CD4-positive, alpha-beta T cell (primary cell): ENCODE data around the gene EPB41L4B. TPM values are rescaled to one million over a fixed set of nuclear protein-coding genes. Genes with fewer than 3 reads are reported as not detected.

Experiments
- ATAC-seq: fragments of 200-7000 bp; cut with Tn5 transposase; one replicate; pipeline ENCODE4 v1.10.0; 2022; ENCODE audit warnings: mild to moderate bottlenecking; ENCODE audit not compliant: poor library complexity
- CTCF ChIA-PET: fragments of 350-600 bp; sonication (Branson Sonifier 250); formaldehyde crosslinking; loops from one replicate; lab custom pipeline; 2021; ENCODE audit warnings: antibody characterized with exemption, inconsistent platforms; lab: Charles Lee
- POLR2A ChIA-PET: fragments of 350-600 bp; sonication (Branson Sonifier 250); formaldehyde crosslinking; loops from one replicate; lab custom pipeline; 2021; ENCODE audit warnings: antibody characterized with exemption, inconsistent platforms; lab: Charles Lee
- DNase-seq, 14 experiments: peaks; one replicate each; pipeline ENCODE4 v3.0.0-alpha.2; 2013 to 2020; ENCODE audit warnings: mixed read lengths in 2 of 14
- H3K27ac ChIP-seq, 2 donors: one replicate each; pipeline versions ENCODE4 v1.5.1 to v1.7.0; 2013; ENCODE audit warnings: low read length in 2 of 2, low read depth in 1 of 2, mild to moderate bottlenecking in 1 of 2
- H3K27me3 ChIP-seq, 2 experiments: 1 replicate in 1 of 2; 2 replicates in 1 of 2; pipeline versions ENCODE4 v1.6.1 to v1.7.0; 2013; ENCODE audit warnings: low read length in 2 of 2, control low read depth in 1 of 2, mild to moderate bottlenecking in 1 of 2, moderate library complexity in 1 of 2; ENCODE audit not compliant: insufficient read depth in 2 of 2, control insufficient read depth in 1 of 2
- H3K36me3 ChIP-seq: one replicate; pipeline ENCODE4 v1.6.1; 2013; ENCODE audit warnings: low read length, control low read depth; ENCODE audit not compliant: insufficient read depth
- H3K4me1 ChIP-seq: one replicate; pipeline ENCODE4 v1.6.1; 2013; ENCODE audit warnings: low read length, control low read depth; ENCODE audit not compliant: insufficient read depth
- H3K4me3 ChIP-seq: one replicate; pipeline ENCODE4 v1.5.1; 2013; ENCODE audit warnings: mild to moderate bottlenecking, low read length, moderate library complexity
- H3K9me3 ChIP-seq, 2 experiments: 1 replicate in 1 of 2; 2 replicates in 1 of 2; pipeline versions ENCODE4 v1.6.1 to v1.7.0; 2013; ENCODE audit warnings: low read length in 2 of 2, mild to moderate bottlenecking in 2 of 2, control low read depth in 1 of 2, moderate library complexity in 1 of 2; ENCODE audit not compliant: control insufficient read depth in 1 of 2, insufficient read depth in 1 of 2
- H3K27ac Mint-ChIP-seq: one replicate; pipeline ENCODE4 v1.8.0; 2020; ENCODE audit warnings: mixed read lengths
- H3K27me3 Mint-ChIP-seq: one replicate; pipeline ENCODE4 v1.8.0; 2021; ENCODE audit warnings: mixed read lengths
- H3K36me3 Mint-ChIP-seq: one replicate; pipeline ENCODE4 v1.8.0; 2021; ENCODE audit warnings: low read depth, mixed read lengths
- H3K4me1 Mint-ChIP-seq: one replicate; pipeline ENCODE4 v1.8.0; 2021; ENCODE audit warnings: low read depth, mixed read lengths
- H3K4me3 Mint-ChIP-seq: one replicate; pipeline ENCODE4 v1.8.0; 2020; ENCODE audit warnings: mild to moderate bottlenecking, mixed read lengths
- H3K9me3 Mint-ChIP-seq: one replicate; pipeline ENCODE4 v1.8.0; 2020; ENCODE audit warnings: mixed read lengths
- CTCF ChIP-seq: fragments of 200-600 bp; IDR thresholded peaks from one replicate; pipeline ENCODE4 v1.8.0; 2022; ENCODE audit warnings: antibody characterized with exemption, mild to moderate bottlenecking
- intact Hi-C, 2 experiments: fragments of 100-400 bp; cut with DNase I in 1 of 2; cut with micrococcal nuclease in 1 of 2; formaldehyde crosslinking; loops; one replicate each; pipeline versions ENCODE4 v1.15.1 to v1.9.0; 2023 to 2025; cut with DNase I, micrococcal nuclease
- total RNA-seq, 174 experiments: library from RNA in 2 of 174; stranded (reverse) in 2 of 174; gene quantifications; one replicate each; pipeline ENCODE4 v1.2.3 and lab custom pipeline; 2021 to 2026

The EPB41L4B gene
- total RNA-seq, 2 experiments from 2014 or later: not detected

DNA sequence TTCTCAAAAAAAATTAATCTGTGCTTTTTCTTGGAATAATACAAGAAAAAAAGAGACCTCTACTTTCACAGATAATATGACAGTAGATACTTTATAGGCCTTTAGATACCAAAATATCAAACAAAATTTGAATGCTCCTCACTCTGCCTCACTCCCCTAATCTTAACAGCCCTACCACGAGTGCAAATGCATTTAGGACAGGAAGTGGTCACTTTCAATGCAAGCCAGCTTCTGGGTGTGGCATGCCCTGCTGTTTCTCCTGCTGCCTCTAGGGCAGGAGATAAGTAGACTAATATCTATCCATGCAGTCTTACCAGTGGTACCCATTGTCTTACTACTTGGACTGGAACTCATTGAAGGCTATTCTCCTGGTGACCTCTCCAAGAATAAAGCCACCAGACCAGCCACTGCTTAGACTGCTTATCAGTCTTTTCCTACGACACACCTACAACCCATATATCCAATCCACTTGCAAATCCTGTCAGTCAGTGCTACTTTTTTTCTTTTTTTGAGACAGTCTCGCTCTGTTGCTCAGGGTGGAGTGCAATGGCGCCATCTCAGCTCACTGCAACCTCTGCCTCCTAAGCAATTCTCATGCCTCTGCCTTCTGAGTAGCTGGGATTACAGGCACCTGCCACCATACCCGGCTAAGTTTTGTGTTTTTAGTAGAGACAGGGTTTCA, 176.8 kb downstream of the EPB41L4B start:
- ATAC-seq (no peak), DNase-seq (peak in 2 of 14 experiments; percentile 9 to 16)
- Histone ChIP-seq H3K4me3 (no peak overlapping the region), H3K9me3 (no peaks in the 10 kb centered on the region), H3K36me3 (no peaks in the 10 kb centered on the region), H3K4me1 (peaks cover 5% of the 10 kb centered on the region), H3K27me3 (no peaks in the 10 kb centered on the region), H3K27ac (no peak overlapping the region)
- CTCF ChIA-PET: no interaction called here
- Mint-ChIP-seq H3K27ac (no peak overlapping the region), H3K9me3 (no peaks in the 10 kb centered on the region), H3K27me3 (peaks cover 6% of the 10 kb centered on the region), H3K4me1 (peaks cover 5% of the 10 kb centered on the region), H3K4me3 (no peak overlapping the region), H3K36me3 (no peaks in the 10 kb centered on the region)
- TF ChIP-seq CTCF: no peak
- POLR2A ChIA-PET: no interaction called here
- intact Hi-C loops: no loop called here

- Mint-ChIP-seq H3K27ac (no peak overlapping the region), H3K9me3 (no peaks in the 10 kb centered on the region), H3K27me3 (peaks cover 2% of the 10 kb centered on the region), H3K36me3 (no peaks in the 10 kb centered on the region), H3K4me1 (peaks cover 5% of the 10 kb centered on the region), H3K4me3 (no peak overlapping the region)
- H3K27ac ChIP-seq: no peak overlapping the region
- POLR2A ChIA-PET: interaction anchor here (0.6 kb wide), 1 partner anchor 117 kb away, joined by 3 read pairs; no protein-coding TSS in a partner anchor
- H3K27me3 ChIP-seq: no peaks in the 10 kb centered on the region
- ATAC-seq: no peak
- no peak for TF ChIP-seq CTCF
- intact Hi-C loops: no loop called here
- H3K4me1 ChIP-seq: peaks cover 5% of the 10 kb centered on the region
- no peak for DNase-seq
- H3K9me3 ChIP-seq: no peaks in the 10 kb centered on the region
- CTCF ChIA-PET: no interaction called here
- no peaks in the 10 kb centered on the region for H3K36me3 ChIP-seq
- H3K4me3 ChIP-seq: no peak overlapping the region
Measured at GRCh38 chr9:109141375-109141774, 179.5 kb downstream of the EPB41L4B start.

GRCh38 chr9:109139851-109140250, 181.0 kb downstream of the EPB41L4B start:
- ChIA-PET CTCF (no interaction called here), POLR2A (interaction anchor here (0.6 kb wide), 1 partner anchor 179 kb away, joined by 4 read pairs; no protein-coding TSS in a partner anchor)
- no peak overlapping the region for H3K27ac Mint-ChIP-seq
- Histone ChIP-seq H3K9me3 (no peaks in the 10 kb centered on the region), H3K27ac (no peak overlapping the region), H3K36me3 (no peaks in the 10 kb centered on the region), H3K4me1 (peaks cover 5% of the 10 kb centered on the region), H3K27me3 (no peaks in the 10 kb centered on the region), H3K4me3 (no peak overlapping the region)
- peaks cover 5% of the 10 kb centered on the region for H3K4me1 Mint-ChIP-seq
- intact Hi-C loops: no loop called here
- no peaks in the 10 kb centered on the region for H3K27me3 Mint-ChIP-seq
- no peaks in the 10 kb centered on the region for H3K36me3 Mint-ChIP-seq
- no peaks in the 10 kb centered on the region for H3K9me3 Mint-ChIP-seq
- no peak overlapping the region for H3K4me3 Mint-ChIP-seq
- ATAC-seq (no peak), DNase-seq (no peak)
- no peak for TF ChIP-seq CTCF
